ENCODE results near the gene ZFAND5.

Gene ZFAND5

DNA sequence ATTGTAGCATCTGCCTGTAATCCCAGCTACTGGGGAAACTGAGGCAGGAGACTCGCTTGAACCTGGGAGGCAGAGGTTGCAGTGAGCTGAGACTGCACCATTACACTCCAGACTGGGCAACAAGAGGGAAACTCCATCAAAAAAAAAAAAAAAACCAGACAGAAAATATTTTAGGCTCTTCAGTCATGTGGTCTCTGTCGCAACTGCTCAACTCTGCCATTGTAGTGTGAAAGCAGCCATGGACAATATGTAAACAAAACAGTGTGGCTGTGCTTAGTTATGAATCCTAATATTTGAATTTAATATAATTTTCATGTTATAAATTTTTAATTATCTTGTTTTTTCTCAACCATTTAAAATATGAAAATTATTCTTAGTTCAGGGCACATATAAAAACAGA lies 38.4 kb downstream of the ZFAND5 start:
- no peak overlapping the region for H3K4me3 ChIP-seq (ENCODE audit: low read depth, low read length)
- TF ChIP-seq, protein P1, sequence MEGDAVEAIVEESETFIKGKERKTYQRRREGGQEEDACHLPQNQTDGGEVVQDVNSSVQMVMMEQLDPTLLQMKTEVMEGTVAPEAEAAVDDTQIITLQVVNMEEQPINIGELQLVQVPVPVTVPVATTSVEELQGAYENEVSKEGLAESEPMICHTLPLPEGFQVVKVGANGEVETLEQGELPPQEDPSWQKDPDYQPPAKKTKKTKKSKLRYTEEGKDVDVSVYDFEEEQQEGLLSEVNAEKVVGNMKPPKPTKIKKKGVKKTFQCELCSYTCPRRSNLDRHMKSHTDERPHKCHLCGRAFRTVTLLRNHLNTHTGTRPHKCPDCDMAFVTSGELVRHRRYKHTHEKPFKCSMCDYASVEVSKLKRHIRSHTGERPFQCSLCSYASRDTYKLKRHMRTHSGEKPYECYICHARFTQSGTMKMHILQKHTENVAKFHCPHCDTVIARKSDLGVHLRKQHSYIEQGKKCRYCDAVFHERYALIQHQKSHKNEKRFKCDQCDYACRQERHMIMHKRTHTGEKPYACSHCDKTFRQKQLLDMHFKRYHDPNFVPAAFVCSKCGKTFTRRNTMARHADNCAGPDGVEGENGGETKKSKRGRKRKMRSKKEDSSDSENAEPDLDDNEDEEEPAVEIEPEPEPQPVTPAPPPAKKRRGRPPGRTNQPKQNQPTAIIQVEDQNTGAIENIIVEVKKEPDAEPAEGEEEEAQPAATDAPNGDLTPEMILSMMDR (IDR thresholded peaks at IDR 0.05; ENCODE audit: low read depth, low read length) = no peak

DNA sequence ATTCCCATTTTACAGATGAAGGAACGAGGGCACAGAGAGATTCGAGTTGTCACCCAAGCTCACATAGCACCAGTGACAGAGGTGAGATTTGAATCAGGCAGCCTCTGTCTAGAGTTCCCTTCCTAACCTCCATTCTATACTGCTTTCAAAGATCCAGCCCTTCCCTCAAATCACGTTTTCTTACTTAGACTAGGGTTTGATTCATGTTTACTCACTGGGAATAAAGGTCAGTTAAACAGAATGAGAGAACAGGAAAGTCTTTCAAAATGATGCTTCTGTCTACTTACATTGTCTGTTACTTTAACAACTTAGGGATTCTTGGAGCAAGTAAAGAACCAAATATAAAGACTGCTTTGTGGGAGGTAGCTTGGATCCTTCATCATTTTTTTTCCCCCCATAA lies 40.0 kb downstream of the ZFAND5 start:
- H3K4me3 ChIP-seq (ENCODE audit: low read depth, low read length) = no peak overlapping the region
- TF ChIP-seq, protein P1 (IDR thresholded peaks at IDR 0.05; ENCODE audit: low read depth, low read length) = no peak

DNA sequence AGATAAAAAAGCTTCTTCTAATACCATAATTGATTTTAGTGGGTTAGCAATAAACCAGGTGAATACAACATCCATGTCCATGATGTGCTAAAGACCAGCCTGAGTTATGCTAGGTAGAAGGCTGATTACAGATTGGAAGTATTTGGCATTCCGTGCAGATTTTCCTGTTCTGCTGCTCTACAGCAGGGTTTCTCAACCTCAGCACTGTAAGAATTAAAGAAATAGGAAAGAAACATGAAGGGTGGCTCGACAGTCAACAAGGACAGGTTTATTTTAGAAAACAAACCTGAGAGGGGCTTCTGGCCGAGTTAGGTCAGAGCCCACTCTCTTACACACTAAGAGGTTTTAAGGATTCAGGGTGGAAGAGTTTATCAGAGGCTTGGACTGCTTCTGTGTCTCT lies 42.3 kb downstream of the ZFAND5 start:
- TF ChIP-seq, protein P1 (IDR thresholded peaks at IDR 0.05; ENCODE audit: low read depth, low read length) = no peak
- H3K4me3 ChIP-seq (ENCODE audit: low read depth, low read length) = no peak overlapping the region

DNA sequence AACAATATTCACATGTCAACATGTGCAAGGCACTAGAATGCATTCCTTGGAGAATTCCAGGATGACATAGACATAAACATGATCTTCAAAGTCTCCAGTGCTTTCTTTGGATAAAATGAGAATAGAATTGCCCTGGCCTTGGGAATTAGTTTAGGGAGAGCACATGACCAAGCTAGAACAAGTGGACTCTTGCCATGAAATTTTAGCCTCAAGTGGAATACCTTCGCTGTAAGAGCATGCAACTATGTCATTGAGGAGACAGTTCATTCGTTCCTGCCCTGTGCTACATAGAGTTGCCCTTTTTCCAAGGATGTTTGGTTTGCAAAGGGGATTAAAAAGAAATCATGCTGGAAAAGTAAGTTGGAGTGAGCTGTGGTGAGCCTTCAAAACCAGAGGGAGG lies 42.7 kb downstream of the ZFAND5 start:
- H3K4me3 ChIP-seq (ENCODE audit: low read depth, low read length) = no peak overlapping the region
- TF ChIP-seq, protein P1 (IDR thresholded peaks at IDR 0.05; ENCODE audit: low read depth, low read length) = no peak

DNA sequence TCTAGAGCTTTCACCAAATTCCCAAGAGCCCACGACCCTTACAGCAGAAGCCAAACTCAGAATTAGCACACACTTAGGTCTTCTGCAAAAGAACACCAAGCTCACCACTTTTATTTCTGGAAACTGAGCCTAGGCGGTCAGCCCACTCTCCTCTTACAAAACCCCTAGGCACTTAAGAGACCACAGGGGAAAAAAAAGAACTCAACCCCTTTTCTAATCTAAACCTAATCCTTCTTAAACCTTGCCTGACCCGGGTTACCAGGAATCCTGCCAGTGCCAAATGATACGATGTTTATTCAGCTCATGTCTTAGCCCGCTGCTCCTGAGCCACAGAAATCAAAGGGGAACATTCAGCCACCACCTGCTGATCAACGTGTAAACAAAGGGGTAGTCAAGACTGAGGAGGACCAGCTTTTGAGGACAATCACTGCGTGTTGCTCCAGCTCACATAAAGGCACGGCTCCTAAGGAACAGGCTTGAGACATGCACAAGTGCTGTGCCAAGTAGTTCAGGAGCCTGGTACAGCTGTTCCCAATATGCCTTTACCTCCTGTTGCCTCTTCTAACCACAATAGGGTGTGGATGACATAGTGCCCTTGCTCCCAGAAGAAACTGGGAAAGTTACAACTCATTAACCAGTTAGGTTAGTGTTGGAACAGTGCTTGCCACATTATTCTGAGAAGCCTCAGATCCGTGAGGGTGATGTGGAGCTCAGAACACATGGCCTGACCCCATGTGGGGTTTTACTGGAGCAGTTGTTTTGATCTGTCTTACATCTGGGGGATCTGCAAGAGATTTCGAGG lies 49.3 kb downstream of the ZFAND5 start:
- H3K4me3 ChIP-seq (ENCODE audit: low read depth, low read length) = no peak overlapping the region
- TF ChIP-seq, protein P1 (IDR thresholded peaks at IDR 0.05; ENCODE audit: low read depth, low read length) = no peak

DNA sequence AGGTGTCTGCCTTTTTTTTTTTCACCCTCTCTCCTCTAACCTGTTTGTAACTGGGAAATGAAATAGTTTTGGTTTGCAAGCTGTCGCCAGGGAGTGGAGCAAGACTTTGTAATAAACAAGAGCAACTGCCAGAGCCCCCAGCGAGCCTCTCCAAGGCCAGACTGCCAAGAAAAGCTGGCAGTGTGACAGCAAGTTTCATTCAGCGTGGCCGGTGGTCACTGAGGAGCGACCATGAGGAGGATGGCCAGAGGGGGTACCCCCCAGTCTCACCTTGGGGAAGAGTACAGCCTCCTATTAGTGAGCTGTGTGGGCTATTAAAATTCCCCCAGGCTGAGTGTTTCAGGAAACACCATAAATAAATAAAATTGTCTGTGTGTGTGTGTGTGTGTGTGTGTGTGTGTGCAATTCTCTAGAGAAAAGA lies 49.9 kb downstream of the ZFAND5 start:
- no peak overlapping the region for H3K4me3 ChIP-seq (ENCODE audit: low read depth, low read length)
- TF ChIP-seq, protein P1 (IDR thresholded peaks at IDR 0.05; ENCODE audit: low read depth, low read length) = no peak

DNA sequence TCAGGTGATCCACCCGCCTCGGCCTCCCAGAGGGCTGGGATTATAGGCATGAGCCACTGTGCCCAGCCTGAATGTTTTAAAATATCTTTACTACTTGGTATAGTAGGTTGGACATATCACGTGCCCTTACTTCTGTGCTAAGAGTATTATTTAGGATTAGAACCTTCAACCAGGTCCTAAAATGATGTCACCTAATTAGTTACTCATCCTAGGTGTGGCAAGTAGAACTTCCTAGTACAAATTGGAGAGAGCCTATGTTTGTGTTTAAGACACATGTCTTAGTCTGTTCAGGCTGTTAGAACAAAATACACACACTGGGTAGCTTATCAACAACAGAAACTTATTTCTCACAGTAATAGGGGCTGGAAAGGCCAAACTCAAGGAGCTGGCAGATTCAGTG lies 51.5 kb downstream of the ZFAND5 start:
- TF ChIP-seq, protein P1 (IDR thresholded peaks at IDR 0.05; ENCODE audit: low read depth, low read length) = no peak
- H3K4me3 ChIP-seq (ENCODE audit: low read depth, low read length) = no peak overlapping the region

All from WI38 (cell line).